ENCODE data around the gene PXDN.

PXDN gene

GRCh38 chr2:1591978-1592907 is 152.1 kb downstream of the PXDN start:
- DNase-seq, result peak; percentile 52

- DNase-seq, result no peak
Observed at GRCh38 chr2:1591461-1591770, 152.9 kb downstream of the PXDN start.

- DNase-seq, result no peak
Observed at GRCh38 chr2:1590596-1591460, 153.5 kb downstream of the PXDN start.

DNA sequence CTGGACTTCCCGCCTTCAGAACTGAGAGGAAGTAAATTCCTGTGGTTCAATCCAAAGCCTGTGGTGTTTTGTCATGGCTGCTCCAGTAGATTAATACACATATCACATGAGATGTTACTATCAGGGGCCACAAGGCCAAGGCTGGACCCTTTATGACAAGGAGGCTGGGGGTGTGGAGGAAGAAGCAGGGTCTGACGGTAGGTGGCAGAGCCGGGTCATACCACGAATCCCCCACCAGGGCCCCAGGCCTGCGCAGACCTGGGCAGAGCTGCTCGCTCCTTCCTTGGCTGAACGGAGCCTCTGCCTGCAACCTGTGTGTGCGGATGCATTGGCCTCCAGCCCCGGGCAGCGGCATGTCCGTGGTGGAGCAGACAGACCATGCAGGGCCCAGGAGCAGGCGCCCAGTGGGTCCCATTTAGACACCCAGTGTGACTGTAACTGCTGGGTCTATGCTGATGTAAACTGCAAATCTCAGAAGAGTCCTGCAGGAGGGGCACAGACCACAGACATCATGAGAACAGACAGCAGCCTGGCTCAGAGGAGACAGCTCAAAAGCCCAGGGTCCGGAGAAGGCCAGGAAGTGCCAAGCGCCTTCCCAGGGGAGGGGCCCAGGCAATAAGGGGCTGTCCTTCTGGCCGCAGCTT is 155.2 kb downstream of the PXDN start:
- DNase-seq, result no peak

DNA sequence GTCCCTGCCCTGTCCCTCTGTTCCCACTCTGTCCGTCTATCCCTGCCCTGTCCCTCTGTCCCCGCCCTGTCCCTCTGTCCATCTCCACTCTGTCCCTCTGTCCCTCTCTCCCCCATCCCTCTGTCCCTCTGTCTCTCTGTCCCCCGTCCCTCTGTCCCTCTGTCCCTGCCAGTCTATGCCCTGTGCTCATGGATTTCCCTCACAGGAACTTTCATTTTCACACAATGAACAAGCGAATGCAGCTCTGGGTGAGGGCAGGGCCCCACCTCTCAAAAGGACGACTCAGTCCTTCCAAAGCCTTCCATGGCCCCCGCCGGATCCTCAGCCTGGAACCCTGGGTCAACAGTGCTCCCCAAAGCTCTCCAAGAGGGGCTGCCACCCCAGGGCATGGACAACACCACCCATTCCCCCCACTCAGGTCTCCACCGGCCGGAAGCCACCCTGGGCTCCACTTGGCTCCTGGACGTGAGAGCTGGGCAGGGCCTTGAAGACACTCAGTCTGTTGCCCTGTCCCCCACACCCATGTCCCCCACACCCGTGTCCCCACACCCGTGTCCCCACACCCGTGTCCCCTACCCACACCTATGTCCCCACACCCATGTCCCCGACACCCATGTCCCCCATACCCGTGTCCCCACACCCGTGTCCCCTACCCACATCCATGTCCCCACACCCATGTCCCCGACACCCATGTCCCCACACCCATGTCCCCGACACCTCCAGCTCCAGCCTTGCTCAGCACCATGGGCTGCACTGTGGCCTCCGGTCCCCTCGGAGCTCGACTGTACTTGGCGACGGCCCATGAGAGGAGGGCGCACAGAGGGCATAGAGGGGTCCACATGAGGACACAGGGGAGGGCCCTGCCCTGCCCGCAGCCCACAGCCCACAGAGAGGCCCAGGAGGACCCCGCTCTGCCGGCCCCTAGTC is 156.0 kb downstream of the PXDN start:
- DNase-seq, result no peak

- no peak for DNase-seq
Observed at GRCh38 chr2:1586923-1587840, 157.1 kb downstream of the PXDN start.

DNA sequence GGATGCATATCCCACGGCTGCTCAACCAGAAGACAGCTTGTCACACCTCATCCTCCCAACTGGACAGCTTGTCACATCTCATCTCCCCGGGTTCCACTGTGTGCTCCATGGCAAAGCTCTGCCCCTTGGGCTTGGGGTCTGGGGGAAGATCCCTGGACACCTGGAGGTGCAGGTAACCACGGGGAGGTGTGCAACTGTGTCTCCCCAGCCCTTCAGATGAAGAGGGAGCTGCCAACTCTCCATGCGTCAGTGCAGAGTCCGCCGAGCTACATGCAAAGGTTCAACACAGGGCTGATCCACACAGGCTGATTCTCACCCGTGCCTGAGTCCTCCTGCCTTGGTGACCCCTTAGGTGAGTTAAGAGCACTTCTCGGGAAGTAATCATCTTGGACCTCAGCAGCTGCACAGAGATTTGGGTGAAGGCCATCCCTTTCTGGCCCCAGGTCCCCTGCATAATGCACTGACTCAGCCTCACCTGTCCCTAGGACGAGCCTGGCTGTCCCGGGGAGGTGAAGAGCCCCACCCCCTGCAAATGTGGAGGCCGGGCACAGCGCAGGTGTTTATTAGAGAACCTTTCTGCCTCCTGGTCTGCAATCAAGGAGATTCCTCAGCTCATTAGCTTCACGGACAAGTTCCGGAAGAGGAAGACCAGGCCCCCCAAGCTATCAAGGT is 157.9 kb downstream of the PXDN start:
- no peak for DNase-seq

DNA sequence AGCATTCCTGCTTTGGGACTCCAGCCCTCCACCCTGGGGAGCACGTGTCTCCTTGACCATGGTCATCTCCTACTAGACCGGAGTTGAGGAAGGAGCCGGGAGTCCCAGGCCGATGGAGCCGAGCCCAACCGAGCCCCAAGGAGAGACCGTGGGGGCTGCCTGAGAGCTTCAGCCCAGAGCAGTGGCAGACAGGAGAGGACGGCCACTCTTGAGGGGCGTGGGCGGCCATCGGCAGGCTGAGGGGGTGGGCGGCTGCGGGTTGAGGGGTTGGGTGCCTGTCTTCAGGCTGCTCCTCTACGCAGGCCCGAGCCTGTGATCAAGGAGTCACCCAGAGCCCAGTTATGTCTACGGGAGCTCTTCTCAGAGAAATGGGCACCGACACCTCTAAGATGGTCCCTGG is 158.7 kb downstream of the PXDN start:
- DNase-seq, result no peak

GRCh38 chr2:1584691-1585485 is 159.4 kb downstream of the PXDN start:
- no peak for DNase-seq

- DNase-seq, result no peak
Observed at GRCh38 chr2:1584051-1584531, 160.2 kb downstream of the PXDN start.

GRCh38 chr2:1582891-1583341 is 161.4 kb downstream of the PXDN start:
- DNase-seq, result no peak

DNA sequence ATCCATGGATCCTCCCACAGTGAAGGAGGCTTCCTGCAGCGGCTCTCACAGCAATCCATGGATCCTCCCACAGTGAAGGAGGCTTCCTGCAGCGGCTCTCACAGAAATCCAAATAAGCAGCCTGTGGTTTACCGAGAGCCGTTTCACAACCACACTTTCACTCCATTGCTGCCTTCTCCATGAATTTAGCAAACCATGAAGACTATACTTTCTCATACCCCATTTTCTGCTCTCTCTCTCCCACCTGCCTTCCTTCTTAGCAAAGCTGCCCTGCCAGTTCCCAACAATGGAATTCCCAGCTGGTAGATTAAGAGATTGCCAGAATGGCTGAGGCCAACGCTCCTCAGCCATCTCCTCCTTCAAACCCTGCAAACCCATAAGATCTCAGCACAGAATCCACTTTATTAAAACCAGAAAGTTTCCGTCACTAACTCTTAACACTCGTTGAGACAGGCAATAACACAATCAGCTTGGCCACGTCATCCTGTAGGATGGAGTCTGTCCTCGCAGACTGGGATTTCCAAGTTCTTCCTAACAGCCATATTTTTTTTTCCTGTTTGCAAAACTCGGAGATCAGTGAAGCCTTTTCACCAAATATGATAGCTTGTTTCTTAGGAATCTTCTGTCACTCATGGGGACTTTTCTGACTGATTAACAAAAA is 162.2 kb downstream of the PXDN start:
- DNase-seq, result no peak

Measured in NCI-H526 treated with DMSO at 0.1 percent for 48 hours (cell line).